ENCODE results near the gene FSIP1.

GRCh38 chr15:39786447-39787056, 3.9 kb upstream of the FSIP1 start:
- TF ChIP-seq CTCF (IDR thresholded peaks at IDR 0.05) (peak; percentile 20 to 57 (median 53)), POLR2AphosphoS5 (IDR thresholded peaks at IDR 0.05) (no peak), EP300 (IDR thresholded peaks at IDR 0.05) (no peak)

Data from upper lobe of left lung (tissue), 4 donors.